Activated CD4-positive, alpha-beta T cell treated with anti-CD3 and anti-CD28 coated beads for 36 hours (primary cell): ENCODE measurements around the gene PUS3. TPM values are rescaled to one million over a fixed set of nuclear protein-coding genes. Genes with fewer than 3 reads are reported as not detected.
A peak's percentile ranks its signal among the peaks of the same experiment; 100 is the strongest.

ENCODE experiments used
- ATAC-seq: fragments of 200-7000 bp; cut with Tn5 transposase; one replicate; pipeline ENCODE4 v1.10.0; 2021; ENCODE audit warnings: mild to moderate bottlenecking, moderate library complexity
- CTCF ChIA-PET: fragments of 350-600 bp; sonication (Branson Sonifier 250); formaldehyde crosslinking; loops from one replicate; lab custom pipeline; 2021; ENCODE audit warnings: antibody characterized with exemption; lab: Charles Lee
- POLR2A ChIA-PET: fragments of 350-600 bp; sonication (Branson Sonifier 250); formaldehyde crosslinking; loops from one replicate; lab custom pipeline; 2021; ENCODE audit warnings: antibody characterized with exemption, inconsistent platforms; lab: Charles Lee
- DNase-seq: peaks from one replicate; pipeline ENCODE4 v3.0.0-alpha.2; 2020
- H3K27ac Mint-ChIP-seq: one replicate; pipeline ENCODE4 v1.8.0; 2021; ENCODE audit warnings: mixed read lengths
- H3K27me3 Mint-ChIP-seq: one replicate; pipeline ENCODE4 v1.8.0; 2021; ENCODE audit warnings: mixed read lengths
- H3K36me3 Mint-ChIP-seq: one replicate; pipeline ENCODE4 v1.8.0; 2021; ENCODE audit warnings: low read depth, mixed read lengths
- H3K4me1 Mint-ChIP-seq: one replicate; pipeline ENCODE4 v1.8.0; 2021; ENCODE audit warnings: mixed read lengths
- H3K4me3 Mint-ChIP-seq: one replicate; pipeline ENCODE4 v1.8.0; 2021; ENCODE audit warnings: mild to moderate bottlenecking, moderate library complexity, mixed read lengths
- H3K9me3 Mint-ChIP-seq: one replicate; pipeline ENCODE4 v1.8.0; 2021; ENCODE audit warnings: low read depth, mixed read lengths
- intact Hi-C, 2 experiments: fragments of 100-400 bp; cut with DNase I in 1 of 2; cut with micrococcal nuclease in 1 of 2; formaldehyde crosslinking; loops; one replicate each; pipeline versions ENCODE4 v1.14.2 to v1.15.1; 2022 to 2024; cut with DNase I, micrococcal nuclease
- total RNA-seq, 2 experiments: library from RNA; stranded (reverse); gene quantifications; one replicate each; pipeline ENCODE4 v1.2.3, GENCODE V29; 2021

The PUS3 gene, protein sequence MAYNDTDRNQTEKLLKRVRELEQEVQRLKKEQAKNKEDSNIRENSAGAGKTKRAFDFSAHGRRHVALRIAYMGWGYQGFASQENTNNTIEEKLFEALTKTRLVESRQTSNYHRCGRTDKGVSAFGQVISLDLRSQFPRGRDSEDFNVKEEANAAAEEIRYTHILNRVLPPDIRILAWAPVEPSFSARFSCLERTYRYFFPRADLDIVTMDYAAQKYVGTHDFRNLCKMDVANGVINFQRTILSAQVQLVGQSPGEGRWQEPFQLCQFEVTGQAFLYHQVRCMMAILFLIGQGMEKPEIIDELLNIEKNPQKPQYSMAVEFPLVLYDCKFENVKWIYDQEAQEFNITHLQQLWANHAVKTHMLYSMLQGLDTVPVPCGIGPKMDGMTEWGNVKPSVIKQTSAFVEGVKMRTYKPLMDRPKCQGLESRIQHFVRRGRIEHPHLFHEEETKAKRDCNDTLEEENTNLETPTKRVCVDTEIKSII
- total RNA-seq, result 10 to 100 TPM; 14.3 to 19.9 TPM

- DNase-seq (peak; percentile 94), ATAC-seq (peak; percentile 97)
- ChIA-PET CTCF (interaction anchor here (0.6 to 2.0 kb wide), 8 partner anchors 11 to 402 kb away, joined by 3 to 14 read pairs (median 4); partner anchors contain the start of genes CHEK1 and HYLS1), POLR2A (interaction anchor here (0.6 to 2.0 kb wide), 5 partner anchors 16 to 362 kb away, joined by 3 to 23 read pairs (median 4); partner anchors contain the start of gene HYLS1)
- peaks cover 35% of the 10 kb centered on the region for H3K4me1 Mint-ChIP-seq
- H3K9me3 Mint-ChIP-seq, result no peaks in the 10 kb centered on the region
- peak within 1 kb of the TSS; percentile 97 for H3K27ac Mint-ChIP-seq
- H3K4me3 Mint-ChIP-seq, result peak within 1 kb of the TSS; percentile 95
- peaks cover 17% of the 10 kb centered on the region for H3K27me3 Mint-ChIP-seq
- intact Hi-C loops, result loop anchor here (1.0 to 2.0 kb wide), 4 partner anchors 16 to 366 kb away; partner anchors contain the start of genes FOXRED1 (in 2 of the 2), HYLS1 (in 2 of the 2), SRPRA (in 2 of the 2) and FAM118B (in 1 of the 2)
- peaks cover 29% of the 10 kb centered on the region for H3K36me3 Mint-ChIP-seq
Measured at GRCh38 chr11:125902927-125903710, at the start of gene PUS3. Gene PUS3, minus strand, starts transcription at chr11:125903206. Its CDS starts 6,922 bp downstream, at chr11:125896284.

DNA sequence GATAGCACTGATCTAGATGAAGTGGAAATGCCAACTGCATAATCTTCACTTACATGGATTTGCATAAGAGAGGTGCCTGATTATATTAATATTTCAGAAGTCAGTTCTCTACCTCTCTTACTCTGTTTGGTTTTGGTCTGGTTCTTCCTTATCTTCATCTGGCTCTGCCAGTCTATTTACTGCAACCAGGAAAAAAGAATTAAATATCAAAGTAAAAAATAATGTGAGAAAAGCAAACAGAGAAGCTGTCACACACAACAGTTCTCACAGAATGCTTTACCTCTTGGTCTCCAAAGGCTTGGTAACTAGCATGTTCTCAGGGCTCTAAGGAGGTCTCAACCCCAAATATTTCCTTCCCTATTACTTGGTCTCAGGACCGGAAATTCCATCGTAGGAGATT, 49.6 kb upstream of the PUS3 start:
- CTCF ChIA-PET, result interaction anchor here (1.0 kb wide), 1 partner anchor 254 kb away, joined by 5 read pairs; no protein-coding TSS in a partner anchor
- H3K27me3 Mint-ChIP-seq, result peaks cover 4% of the 10 kb centered on the region
- no peak overlapping the region for H3K27ac Mint-ChIP-seq
- POLR2A ChIA-PET, result no interaction called here
- H3K9me3 Mint-ChIP-seq, result no peaks in the 10 kb centered on the region
- peaks cover 1% of the 10 kb centered on the region for H3K4me1 Mint-ChIP-seq
- no peaks in the 10 kb centered on the region for H3K36me3 Mint-ChIP-seq
- intact Hi-C loops, result no loop called here
- DNase-seq (no peak), ATAC-seq (no peak)
- no peak overlapping the region for H3K4me3 Mint-ChIP-seq

- no peak for DNase-seq
Measured at GRCh38 chr11:125951731-125952130, 48.7 kb upstream of the PUS3 start.

GRCh38 chr11:125950696-125951651, 48.0 kb upstream of the PUS3 start:
- intact Hi-C loops, result no loop called here
- ATAC-seq (no peak), DNase-seq (no peak)
- Mint-ChIP-seq H3K27me3 (peaks cover 4% of the 10 kb centered on the region), H3K4me1 (no peaks in the 10 kb centered on the region), H3K27ac (no peak overlapping the region), H3K4me3 (no peak overlapping the region), H3K36me3 (no peaks in the 10 kb centered on the region), H3K9me3 (no peaks in the 10 kb centered on the region)
- CTCF ChIA-PET, result interaction anchor here (0.8 kb wide), 1 partner anchor 218 kb away, joined by 4 read pairs; no protein-coding TSS in a partner anchor
- POLR2A ChIA-PET, result interaction anchor here (0.8 kb wide), 1 partner anchor 133 kb away, joined by 3 read pairs; no protein-coding TSS in a partner anchor

More at GRCh38 chr11:125951731-125952130, 48.7 kb upstream of the PUS3 start:
- ATAC-seq, result no peak
- CTCF ChIA-PET, result interaction anchor here (0.8 to 1.0 kb wide), 2 partner anchors 219 to 255 kb away, joined by 4 to 5 read pairs; no protein-coding TSS in a partner anchor
- no peak overlapping the region for H3K27ac Mint-ChIP-seq
- POLR2A ChIA-PET, result no interaction called here
- H3K27me3 Mint-ChIP-seq, result peaks cover 4% of the 10 kb centered on the region
- no peaks in the 10 kb centered on the region for H3K36me3 Mint-ChIP-seq
- no peak overlapping the region for H3K4me3 Mint-ChIP-seq
- intact Hi-C loops, result no loop called here
- H3K9me3 Mint-ChIP-seq, result no peaks in the 10 kb centered on the region
- no peaks in the 10 kb centered on the region for H3K4me1 Mint-ChIP-seq

- intact Hi-C loops, result no loop called here
- Mint-ChIP-seq H3K27me3 (peaks cover 4% of the 10 kb centered on the region), H3K4me1 (no peaks in the 10 kb centered on the region), H3K27ac (no peak overlapping the region), H3K36me3 (no peaks in the 10 kb centered on the region), H3K4me3 (no peak overlapping the region), H3K9me3 (no peaks in the 10 kb centered on the region)
- ChIA-PET POLR2A (interaction anchor here (0.8 kb wide), 1 partner anchor 134 kb away, joined by 3 read pairs; no protein-coding TSS in a partner anchor), CTCF (no interaction called here)
- ATAC-seq, result no peak
- DNase-seq, result no peak
Measured at GRCh38 chr11:125950178-125950490, 47.1 kb upstream of the PUS3 start.

DNA sequence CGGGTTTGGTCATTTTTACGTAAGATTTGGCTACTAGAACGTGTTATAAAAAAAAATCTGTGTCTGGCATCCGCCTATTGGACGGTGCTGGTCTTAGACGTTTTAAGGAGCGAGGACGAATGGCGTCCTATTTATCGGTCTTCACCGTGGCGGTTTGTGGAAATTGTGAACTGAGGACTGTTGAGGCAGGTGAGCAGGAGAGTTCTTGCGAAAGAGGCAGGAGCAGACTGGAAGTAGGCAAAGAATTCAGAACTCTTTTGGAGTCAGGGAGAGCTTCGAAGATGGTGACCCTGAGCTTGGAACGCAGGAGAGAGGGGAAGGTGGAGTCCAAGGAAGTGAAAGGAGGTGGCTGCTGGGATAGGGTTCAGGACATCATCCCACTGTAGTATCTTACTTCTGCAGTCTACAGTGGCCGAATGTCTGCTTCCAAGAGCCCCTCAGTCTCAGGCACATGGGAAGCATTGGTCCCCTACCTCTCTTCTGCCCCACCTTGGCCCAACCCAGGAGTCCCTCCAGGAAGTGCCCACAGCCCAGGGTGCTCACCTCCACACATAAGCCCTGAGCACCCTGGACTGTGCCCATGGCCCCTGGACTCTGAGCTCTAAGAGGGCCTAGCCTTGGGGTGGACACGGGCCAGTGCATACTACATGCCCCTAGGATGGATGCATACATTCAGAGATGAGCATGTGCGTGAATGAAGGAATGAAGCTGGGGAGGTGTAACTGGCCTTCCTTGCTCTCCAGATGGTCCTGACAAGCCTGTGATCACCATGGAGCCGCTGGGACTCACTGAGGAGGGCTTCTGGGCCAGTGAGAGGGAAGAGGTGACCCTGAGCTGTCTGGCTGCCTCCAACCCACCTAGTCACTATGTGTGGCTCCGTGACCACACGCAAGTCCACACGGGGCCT, 46.5 kb upstream of the PUS3 start:
- ChIA-PET CTCF (no interaction called here), POLR2A (no interaction called here)
- intact Hi-C loops, result no loop called here
- H3K9me3 Mint-ChIP-seq, result no peaks in the 10 kb centered on the region
- H3K4me3 Mint-ChIP-seq, result no peak overlapping the region
- no peaks in the 10 kb centered on the region for H3K4me1 Mint-ChIP-seq
- ATAC-seq (no peak), DNase-seq (no peak)
- no peak overlapping the region for H3K27ac Mint-ChIP-seq
- H3K36me3 Mint-ChIP-seq, result no peaks in the 10 kb centered on the region
- H3K27me3 Mint-ChIP-seq, result peaks cover 4% of the 10 kb centered on the region

DNA sequence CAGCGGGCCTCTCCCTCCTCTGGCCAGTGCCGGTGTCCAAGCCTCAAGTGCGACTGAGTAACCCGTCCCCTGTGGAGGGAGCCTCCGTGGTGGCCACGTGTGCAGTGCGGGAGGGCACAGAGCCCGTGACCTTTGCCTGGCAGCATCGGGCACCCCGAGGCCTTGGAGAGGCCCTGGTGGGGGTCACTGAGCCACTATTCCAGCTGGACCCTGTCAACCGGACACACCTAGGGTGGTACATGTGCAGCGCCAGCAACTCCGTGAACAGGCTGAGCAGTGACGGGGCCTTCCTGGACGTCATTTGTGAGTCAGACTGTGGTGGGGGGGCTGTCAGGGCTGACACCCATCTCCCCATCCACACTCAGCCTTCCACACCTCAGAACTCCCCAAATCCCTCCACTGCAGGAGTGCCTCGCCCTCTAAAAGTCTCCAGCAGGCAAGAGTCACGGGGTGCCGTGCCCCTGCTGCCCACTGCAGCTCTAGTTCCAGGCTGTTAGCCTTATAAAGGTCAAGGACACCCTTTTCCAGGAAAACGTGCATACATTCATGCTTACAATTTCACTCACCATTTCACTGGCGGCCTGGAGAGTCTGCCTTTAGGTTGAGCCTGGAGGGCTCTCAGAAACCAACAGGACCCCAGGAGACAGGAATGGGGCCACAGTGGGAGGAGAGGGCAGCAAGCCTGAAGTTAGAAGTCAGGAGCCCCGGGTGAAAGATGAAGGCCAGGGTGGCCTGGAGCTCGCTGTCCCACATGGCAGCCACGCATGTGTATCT, 45.5 kb upstream of the PUS3 start:
- POLR2A ChIA-PET, result no interaction called here
- no peak for ATAC-seq
- CTCF ChIA-PET, result interaction anchor here (0.5 kb wide), 1 partner anchor 271 kb away, joined by 3 read pairs; no protein-coding TSS in a partner anchor

GRCh38 chr11:125947419-125948277, 44.6 kb upstream of the PUS3 start:
- H3K4me1 Mint-ChIP-seq, result no peaks in the 10 kb centered on the region
- POLR2A ChIA-PET, result no interaction called here
- CTCF ChIA-PET, result interaction anchor here (0.5 kb wide), 1 partner anchor 272 kb away, joined by 3 read pairs; no protein-coding TSS in a partner anchor
- no peak for DNase-seq
- H3K27me3 Mint-ChIP-seq, result peaks cover 4% of the 10 kb centered on the region
- no peak overlapping the region for H3K27ac Mint-ChIP-seq
- no peaks in the 10 kb centered on the region for H3K36me3 Mint-ChIP-seq
- no peaks in the 10 kb centered on the region for H3K9me3 Mint-ChIP-seq
- ATAC-seq, result no peak
- H3K4me3 Mint-ChIP-seq, result no peak overlapping the region
- intact Hi-C loops, result no loop called here

More for the DNA sequence above, 45.5 kb upstream of the PUS3 start:
- no peak for DNase-seq
- Mint-ChIP-seq H3K36me3 (no peaks in the 10 kb centered on the region), H3K27me3 (peaks cover 4% of the 10 kb centered on the region), H3K27ac (no peak overlapping the region), H3K4me1 (no peaks in the 10 kb centered on the region), H3K9me3 (no peaks in the 10 kb centered on the region), H3K4me3 (no peak overlapping the region)
- intact Hi-C loops, result no loop called here
